ENCODE results near the gene ZNF175. TPM values are rescaled to one million over a fixed set of nuclear protein-coding genes. Genes with fewer than 3 reads are reported as not detected.
A peak's percentile ranks its signal among the peaks of the same experiment; 100 is the strongest.

Gene ZNF175
- polyA plus RNA-seq, 3 donors = 0.39 to 2.4 (median 0.82) TPM

DNA sequence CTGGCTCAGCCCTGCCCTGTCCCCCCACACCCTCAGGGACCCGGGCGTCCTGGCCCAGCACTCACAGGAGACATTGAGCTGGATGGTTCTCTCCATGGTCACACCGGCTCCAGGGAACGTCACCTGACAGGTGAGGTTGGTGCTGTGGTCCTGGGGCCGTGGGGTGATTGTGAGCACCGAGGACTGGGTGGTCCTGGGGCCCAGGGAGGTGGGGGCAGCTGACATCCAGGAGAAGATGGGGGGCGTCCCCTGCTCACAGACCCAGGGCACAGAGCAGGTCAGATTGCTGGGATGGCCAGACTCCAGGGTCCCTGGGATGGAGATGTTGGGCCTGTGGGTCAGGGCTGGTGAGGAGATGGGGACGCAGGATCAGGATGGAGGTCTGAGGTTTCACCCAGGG lies 40.5 kb upstream of the ZNF175 start:
- Mint-ChIP-seq H3K4me3 (no peak overlapping the region), H3K4me1 (peaks cover 15% of the 10 kb centered on the region), H3K27ac (no peak overlapping the region), H3K27me3 (ENCODE audit: low read depth in 3 of 3) (peaks cover 2 to 12% (median 9%) of the 10 kb centered on the region in 3 donors), H3K36me3 (no peaks in the 10 kb centered on the region), H3K9me3 (peaks cover 0 to 2% (median 0%) of the 10 kb centered on the region in 7 donors)
- Histone ChIP-seq H3K9ac (ENCODE audit: insufficient read depth, low read length, poor library complexity, severe bottlenecking) (no peak overlapping the region), H3K4me2 (replicated peaks; ENCODE audit: extremely low read depth, low read length, poor library complexity, severe bottlenecking) (no peak overlapping the region), H3K27ac (ENCODE audit: low read depth in 1 of 2, low read length in 2 of 2) (no peak overlapping the region), H3K9me3 (replicated peaks in 1 of 2; ENCODE audit: control insufficient read depth in 1 of 2, insufficient read depth in 1 of 2, low read length in 2 of 2) (no peaks in the 10 kb centered on the region), H4K20me1 (ENCODE audit: insufficient read depth, low read length) (no peaks in the 10 kb centered on the region), H2AFZ (ENCODE audit: insufficient read depth, low read depth, low read length, poor library complexity, severe bottlenecking) (no peak overlapping the region), H3K27me3 (ENCODE audit: control insufficient read depth in 2 of 2, insufficient read depth in 2 of 2, low read length in 2 of 2) (no peaks in the 10 kb centered on the region), H3K79me2 (ENCODE audit: insufficient read depth, low read length) (no peaks in the 10 kb centered on the region), H3K4me1 (ENCODE audit: control insufficient read depth in 1 of 2, insufficient read depth in 2 of 2, low read length in 2 of 2) (peaks cover 15% of the 10 kb centered on the region in 2 donors), H3K36me3 (replicated peaks in 1 of 2; ENCODE audit: control insufficient read depth in 1 of 2, insufficient read depth in 2 of 2, low read length in 2 of 2) (no peaks in the 10 kb centered on the region), H3K4me3 (replicated peaks in 1 of 3; ENCODE audit: low read depth in 2 of 3, low read length in 3 of 3) (no peak overlapping the region)
- DNase-seq = no peak
- 100% methylated on average over 4 of the region's 8 CpGs for WGBS (ENCODE audit: insufficient coverage)
- no peak for TF ChIP-seq CTCF (IDR thresholded peaks at IDR 0.05)
- intact Hi-C loops (cut with micrococcal nuclease) = no loop called here

- Histone ChIP-seq H3K36me3 (replicated peaks in 1 of 2; ENCODE audit: control insufficient read depth in 1 of 2, insufficient read depth in 2 of 2, low read length in 2 of 2) (no peaks in the 10 kb centered on the region), H2AFZ (ENCODE audit: insufficient read depth, low read depth, low read length, poor library complexity, severe bottlenecking) (peak within 1 kb of the TSS; percentile 52), H3K9ac (ENCODE audit: insufficient read depth, low read length, poor library complexity, severe bottlenecking) (no peak within 1 kb of the TSS), H3K79me2 (ENCODE audit: insufficient read depth, low read length) (no peaks in the 10 kb centered on the region), H3K4me2 (replicated peaks; ENCODE audit: extremely low read depth, low read length, poor library complexity, severe bottlenecking) (peak within 1 kb of the TSS; percentile 71), H3K9me3 (replicated peaks in 1 of 2; ENCODE audit: control insufficient read depth in 1 of 2, insufficient read depth in 1 of 2, low read length in 2 of 2) (no peaks in the 10 kb centered on the region), H3K4me3 (replicated peaks in 1 of 3; ENCODE audit: low read depth in 2 of 3, low read length in 3 of 3) (peak within 1 kb of the TSS in 1 of 3 experiments; percentile 55), H4K20me1 (ENCODE audit: insufficient read depth, low read length) (no peaks in the 10 kb centered on the region), H3K27me3 (ENCODE audit: control insufficient read depth in 2 of 2, insufficient read depth in 2 of 2, low read length in 2 of 2) (no peaks in the 10 kb centered on the region), H3K4me1 (ENCODE audit: control insufficient read depth in 1 of 2, insufficient read depth in 2 of 2, low read length in 2 of 2) (peaks cover 15% of the 10 kb centered on the region in 2 donors), H3K27ac (ENCODE audit: low read depth in 1 of 2, low read length in 2 of 2) (peak within 1 kb of the TSS in 1 of 2 donors; percentile 50)
- DNase-seq = peak; percentile 84 to 91 (median 86)
- 8% methylated on average over 19 of the region's 25 CpGs for WGBS (ENCODE audit: insufficient coverage)
- Mint-ChIP-seq H3K27me3 (ENCODE audit: low read depth in 3 of 3) (peaks cover 3 to 12% (median 6%) of the 10 kb centered on the region in 3 donors), H3K9me3 (peaks cover 0 to 2% (median 0%) of the 10 kb centered on the region in 7 donors), H3K4me1 (peaks cover 14% of the 10 kb centered on the region), H3K4me3 (peak within 1 kb of the TSS; percentile 59 to 72), H3K36me3 (no peaks in the 10 kb centered on the region), H3K27ac (peak within 1 kb of the TSS in 3 of 7 donors; percentile 20 to 69 (median 52))
- intact Hi-C loops (cut with micrococcal nuclease) = no loop called here
- no peak for TF ChIP-seq CTCF (IDR thresholded peaks at IDR 0.05)
These were observed 39.5 kb upstream of the ZNF175 start, which contains the start of gene SIGLEC6 for GRCh38 chr19:51531349-51532315. Gene SIGLEC6, minus strand, starts transcription at chr19:51531670. Its CDS starts 22 bp downstream, at chr19:51531648.
